Caki2 (cell line): ENCODE data around the gene ZNF354B. TPM values are rescaled to one million over a fixed set of nuclear protein-coding genes. Genes with fewer than 3 reads are reported as not detected.
"Not testable (repeated sequence)": the region's sequence is repeated elsewhere in the genome, so short reads cannot be mapped to it uniquely, and the experiment has no call there.

Experiments
- DNase-seq: peaks from one replicate; pipeline ENCODE4 v3.0.0-alpha.2; 2015; ENCODE audit warnings: low read depth
- in situ Hi-C: cut with HindIII; loops from 2 replicates; pipeline ENCODE4 v1.10.0; 2016; ENCODE audit warnings: low sequenced_read_pairs, low pct_unique_long_range_greater_than_20kb, mixed read lengths
- total RNA-seq: library from RNA; depleted of rRNA; stranded (reverse); fragments of >200 nt; shearing (Covaris generic); gene quantifications from 2 replicates; pipeline ENCODE4 v1.2.3, GENCODE V29; 2014; ENCODE audit warnings: low replicate concordance; rRNA removed

ZNF354B gene
- 2.9 and 3.4 TPM in 2 replicates for total RNA-seq

- in situ Hi-C loops = loop anchor here (10.0 kb wide), 1 partner anchor 135 kb away; no protein-coding TSS in a partner anchor
Observed at GRCh38 chr5:178859625-178860521, at the start of gene ZNF354B. ZNF354B (plus strand) TSS chr5:178859953; CDS start chr5:178861048, 1,095 bp downstream.

DNA sequence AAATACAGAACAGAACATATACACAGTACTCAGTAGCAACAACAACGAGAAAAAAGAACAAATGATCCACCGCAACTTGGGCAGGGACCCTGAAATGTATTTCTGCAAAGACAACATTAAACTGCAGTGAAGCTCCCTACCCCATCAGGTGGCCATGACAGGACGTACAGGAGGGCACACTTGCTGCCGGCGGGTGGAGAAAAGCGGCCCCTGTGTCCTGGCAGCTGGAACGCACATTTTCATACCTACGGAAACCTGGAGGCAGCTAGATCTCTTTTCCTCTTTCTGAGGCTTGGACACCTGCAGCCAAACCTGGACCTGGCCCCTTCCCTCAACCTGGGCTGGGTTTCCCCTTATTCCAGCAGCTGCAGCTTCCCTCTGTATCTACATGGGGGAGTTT, 42.2 kb upstream of the ZNF354B start:
- no peak for DNase-seq
- in situ Hi-C loops = no loop called here

More at GRCh38 chr5:178859625-178860521, at the start of gene ZNF354B:
- DNase-seq = peak; percentile 95

DNA sequence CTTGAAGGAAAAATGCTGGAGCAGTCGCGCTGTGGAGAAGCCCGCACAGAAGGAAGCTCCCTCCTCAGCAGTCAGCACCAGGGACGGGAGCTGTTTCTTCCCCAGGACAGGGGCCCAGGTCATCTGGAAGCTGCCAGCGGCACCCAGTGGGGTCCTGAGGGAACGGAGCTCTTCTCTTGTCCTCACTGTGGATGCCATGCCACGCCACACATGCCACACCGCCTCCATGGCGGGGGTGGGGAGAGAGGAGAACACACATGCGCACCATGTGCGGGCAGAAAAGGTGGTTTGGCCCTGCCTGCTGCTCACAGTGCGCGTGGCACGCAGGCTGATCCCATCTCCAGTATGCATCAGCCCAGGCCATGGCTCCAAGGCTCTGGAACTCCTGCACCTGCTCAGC, 41.7 kb upstream of the ZNF354B start:
- DNase-seq = no peak
- in situ Hi-C loops = no loop called here

- in situ Hi-C loops = no loop called here
- no peak for DNase-seq
Observed at GRCh38 chr5:178820001-178820400, 39.8 kb upstream of the ZNF354B start.

DNA sequence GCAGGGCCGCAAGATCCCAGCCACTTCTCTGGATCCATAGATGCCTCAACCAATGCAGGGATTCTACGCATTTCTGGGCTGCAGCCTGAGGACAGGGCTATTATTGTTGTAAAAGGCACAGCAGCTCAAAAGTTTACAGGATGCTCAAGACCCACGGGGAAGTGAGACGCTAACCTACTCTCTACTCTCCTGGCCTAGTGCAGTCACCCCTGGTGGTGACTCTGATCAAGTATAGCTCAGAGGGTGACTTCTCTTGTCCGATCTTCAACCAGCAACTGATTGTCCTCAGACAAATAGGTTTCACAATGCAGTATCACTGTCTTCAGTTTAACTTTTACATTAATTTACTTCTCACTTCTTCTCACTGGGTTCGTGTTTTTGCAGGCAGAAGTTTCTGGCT, 34.3 kb upstream of the ZNF354B start:
- in situ Hi-C loops = no loop called here
- DNase-seq = no peak

- DNase-seq = no peak
- in situ Hi-C loops = no loop called here
Observed at GRCh38 chr5:178826216-178826615, 33.5 kb upstream of the ZNF354B start.

GRCh38 chr5:178827636-178828035, 32.1 kb upstream of the ZNF354B start:
- no peak for DNase-seq
- in situ Hi-C loops = no loop called here

- no peak for DNase-seq
- in situ Hi-C loops = no loop called here
Observed at GRCh38 chr5:178831049-178831448, 28.7 kb upstream of the ZNF354B start.

- DNase-seq = no peak
- in situ Hi-C loops = no loop called here
Observed at GRCh38 chr5:178832618-178833201, 27.0 kb upstream of the ZNF354B start.

DNA sequence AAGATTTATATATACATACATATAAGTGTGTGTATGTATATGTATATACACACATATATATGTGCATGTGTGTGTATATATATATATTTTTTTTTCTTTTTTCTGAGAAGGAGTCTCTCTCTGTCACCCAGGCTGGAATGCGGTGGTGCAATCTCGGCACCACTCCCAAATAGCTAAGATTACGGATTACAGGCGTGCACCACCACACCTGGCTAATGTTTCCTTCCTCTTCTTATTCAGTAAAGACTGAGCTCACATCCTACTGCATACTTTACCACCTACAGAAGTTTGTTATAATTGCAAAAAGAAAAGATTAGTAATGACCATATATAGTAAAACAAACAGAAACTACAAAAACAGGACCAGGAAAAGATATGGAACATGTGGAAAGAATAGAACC, 23.1 kb upstream of the ZNF354B start:
- in situ Hi-C loops = no loop called here

DNA sequence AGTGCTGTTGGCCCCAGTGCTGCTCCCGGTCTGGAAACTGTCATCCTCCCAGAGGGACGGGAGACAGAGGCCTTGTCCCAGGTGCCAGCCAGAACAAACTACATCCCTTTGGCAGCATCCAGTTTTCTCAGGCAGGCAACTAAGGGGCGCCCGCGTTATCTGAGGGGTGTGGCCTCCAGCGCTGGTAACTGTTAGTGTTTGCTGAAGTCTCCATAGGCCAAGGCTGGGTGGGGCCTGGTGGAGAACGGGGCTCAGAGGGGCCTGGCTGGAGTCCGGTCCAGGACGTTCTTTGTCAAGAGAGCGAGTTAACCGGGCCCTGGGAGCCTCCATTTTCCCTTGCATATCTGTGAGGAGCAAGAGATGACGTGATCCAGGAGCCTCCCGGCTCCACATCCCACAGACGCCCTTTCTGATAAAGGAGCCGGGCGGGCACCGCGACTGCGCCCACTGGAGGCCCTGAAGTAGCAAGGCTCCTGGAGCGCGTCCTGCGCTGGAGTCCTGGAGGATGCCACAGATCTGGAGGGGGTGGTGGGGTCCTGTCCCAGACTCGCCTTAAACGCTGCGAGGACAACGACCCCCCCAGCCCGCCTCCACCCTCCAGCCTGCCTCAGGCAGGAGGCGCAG, 20.9 kb upstream of the ZNF354B start:
- in situ Hi-C loops, DNase-seq: not testable (repeated sequence)

More for the DNA sequence above, 23.1 kb upstream of the ZNF354B start:
- no peak for DNase-seq

- peak; percentile 21 for DNase-seq
- in situ Hi-C loops = no loop called here
Observed at GRCh38 chr5:178839319-178839704, 20.4 kb upstream of the ZNF354B start.

- DNase-seq, in situ Hi-C loops: not testable (repeated sequence)
Observed at GRCh38 chr5:178840399-178840798, 19.4 kb upstream of the ZNF354B start.

DNA sequence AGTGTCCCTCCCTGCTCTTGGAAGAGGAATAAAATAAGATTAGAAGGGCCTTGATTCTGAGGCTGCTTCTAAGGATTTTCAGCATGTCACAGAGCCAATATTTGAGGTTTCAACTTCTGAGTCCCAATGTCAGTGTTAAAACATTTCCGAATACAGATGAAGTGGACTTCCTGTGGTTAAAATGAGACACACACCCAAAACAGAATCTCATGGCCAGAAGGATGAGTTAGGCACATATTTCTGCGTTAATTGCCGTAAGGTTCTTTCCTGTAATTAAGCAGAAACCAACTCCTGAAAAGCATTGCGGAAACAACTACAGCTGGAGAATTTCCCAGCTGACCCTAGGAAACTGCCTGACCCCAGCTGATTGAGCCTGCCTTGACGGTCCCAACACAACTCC, 10.4 kb upstream of the ZNF354B start:
- in situ Hi-C loops = no loop called here
- no peak for DNase-seq

DNA sequence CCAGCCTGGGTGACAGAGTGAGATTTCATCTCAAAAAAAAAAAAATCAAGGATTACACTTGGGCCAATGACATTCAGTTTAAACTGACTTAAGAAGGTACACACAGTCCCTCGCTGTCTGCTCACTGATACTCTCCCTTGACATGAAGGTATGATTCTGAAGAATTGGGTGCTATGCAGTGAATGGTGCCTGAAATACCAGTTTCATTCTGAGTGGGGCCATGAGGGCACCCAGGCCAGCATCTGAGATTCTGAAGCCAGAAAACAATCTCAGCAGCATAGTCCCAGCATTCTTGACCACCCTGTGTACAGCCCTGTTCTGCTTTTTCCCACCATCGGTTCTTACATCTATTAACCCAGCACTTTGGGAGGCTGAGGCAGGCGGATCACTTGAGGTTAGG, 7.8 kb upstream of the ZNF354B start:
- in situ Hi-C loops = no loop called here
- no peak for DNase-seq

DNA sequence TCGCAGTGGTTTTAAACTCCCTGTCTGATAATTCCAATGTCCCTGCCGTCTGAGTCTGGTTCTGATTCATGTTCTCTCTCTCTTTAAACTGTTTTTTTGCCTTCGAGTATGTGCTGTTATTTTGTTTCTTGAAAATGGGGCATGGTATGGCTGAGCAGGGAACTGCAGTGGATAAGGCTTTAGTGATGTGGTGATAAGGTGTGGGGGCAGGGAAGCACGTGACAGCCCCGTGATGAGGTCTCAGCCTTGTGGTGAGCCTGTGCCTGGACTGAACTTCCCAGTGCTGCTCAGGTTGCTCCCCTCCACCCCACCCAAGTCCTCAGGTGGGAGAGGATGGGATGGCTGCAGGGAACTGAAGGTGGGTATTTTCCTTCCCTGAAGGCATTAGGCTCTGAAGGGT, 5.5 kb upstream of the ZNF354B start:
- DNase-seq = no peak
- in situ Hi-C loops = no loop called here

- in situ Hi-C loops = loop anchor here (10.0 kb wide), 1 partner anchor 136 kb away; no protein-coding TSS in a partner anchor
- not testable (repeated sequence) for DNase-seq
Observed at GRCh38 chr5:178860615-178861014, 862 bp downstream of the ZNF354B start.

- no peak for DNase-seq
- in situ Hi-C loops = loop anchor here (10.0 kb wide), 1 partner anchor 137 kb away; no protein-coding TSS in a partner anchor
Observed at GRCh38 chr5:178861627-178862026, 1.9 kb downstream of the ZNF354B start.

DNA sequence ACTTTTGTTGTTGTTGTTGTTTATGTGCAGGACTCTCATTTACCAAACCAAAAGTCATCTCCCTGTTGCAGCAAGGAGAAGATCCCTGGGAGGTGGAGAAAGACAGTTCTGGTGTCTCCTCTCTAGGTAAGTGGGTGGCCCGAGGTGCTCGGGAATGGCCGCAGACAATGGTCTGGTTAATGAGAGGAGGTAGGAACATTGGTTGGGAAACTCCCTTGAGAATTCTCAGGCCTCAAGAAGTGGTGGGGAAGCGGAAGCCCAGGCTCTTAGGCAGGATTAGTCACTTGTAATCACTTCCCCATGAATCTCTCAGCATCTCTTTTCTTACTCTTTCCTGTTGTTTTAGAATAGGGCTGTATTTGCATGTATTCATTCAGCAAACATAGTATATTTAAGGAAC, 7.2 kb downstream of the ZNF354B start:
- DNase-seq = no peak
- in situ Hi-C loops = loop anchor here (10.0 kb wide), 1 partner anchor 142 kb away; no protein-coding TSS in a partner anchor
